HL-60 (cell line): ENCODE data around the gene PLA1A.

Experiments used
- DNase-seq, 2 experiments: peaks; one replicate each; pipeline ENCODE4 v3.0.0-alpha.2; 2010 to 2020; ENCODE audit warnings: low read depth in 1 of 2, low spot score in 1 of 2
- H3K27ac ChIP-seq: fragments of 250-450 bp; sonication (Bioruptor Pico); replicated peaks from 2 replicates; pipeline ENCODE4 v1.5.1; 2020; ENCODE audit warnings: mild to moderate bottlenecking, moderate library complexity
- H3K27me3 ChIP-seq: fragments of 250-450 bp; sonication (Bioruptor Pico); 2 replicates; pipeline ENCODE4 v1.5.1; 2021; ENCODE audit warnings: mild to moderate bottlenecking, moderate library complexity; ENCODE audit not compliant: insufficient read depth, poor library complexity, severe bottlenecking
- H3K4me3 ChIP-seq: replicated peaks from 2 replicates; pipeline ENCODE4 v1.5.1; 2011; ENCODE audit warnings: mild to moderate bottlenecking, control low read depth, low read length; ENCODE audit not compliant: insufficient read depth
- GABPA ChIP-seq: IDR thresholded peaks from 2 replicates; pipeline ENCODE4 v1.6.1; 2012; ENCODE audit warnings: low read depth
- POLR2AphosphoS5 ChIP-seq: IDR thresholded peaks from 2 replicates; pipeline ENCODE4 v1.6.1; 2012; ENCODE audit warnings: low read depth
- SPI1 ChIP-seq: IDR thresholded peaks from 2 replicates; pipeline ENCODE4 v1.6.1; 2012; ENCODE audit warnings: low read depth, mild to moderate bottlenecking, borderline replicate concordance
- TF ChIP-seq, protein P1 (sequence below): IDR thresholded peaks from 2 replicates; pipeline ENCODE4 v1.6.1; 2012; ENCODE audit warnings: low read depth; ENCODE audit not compliant: insufficient replicate concordance
- TF ChIP-seq, protein P2 (sequence below): IDR thresholded peaks from one replicate; pipeline ENCODE4 v1.5.1; 2011; ENCODE audit warnings: low read length, control low read depth, inconsistent platforms; ENCODE audit not compliant: insufficient read depth

PLA1A gene

DNA sequence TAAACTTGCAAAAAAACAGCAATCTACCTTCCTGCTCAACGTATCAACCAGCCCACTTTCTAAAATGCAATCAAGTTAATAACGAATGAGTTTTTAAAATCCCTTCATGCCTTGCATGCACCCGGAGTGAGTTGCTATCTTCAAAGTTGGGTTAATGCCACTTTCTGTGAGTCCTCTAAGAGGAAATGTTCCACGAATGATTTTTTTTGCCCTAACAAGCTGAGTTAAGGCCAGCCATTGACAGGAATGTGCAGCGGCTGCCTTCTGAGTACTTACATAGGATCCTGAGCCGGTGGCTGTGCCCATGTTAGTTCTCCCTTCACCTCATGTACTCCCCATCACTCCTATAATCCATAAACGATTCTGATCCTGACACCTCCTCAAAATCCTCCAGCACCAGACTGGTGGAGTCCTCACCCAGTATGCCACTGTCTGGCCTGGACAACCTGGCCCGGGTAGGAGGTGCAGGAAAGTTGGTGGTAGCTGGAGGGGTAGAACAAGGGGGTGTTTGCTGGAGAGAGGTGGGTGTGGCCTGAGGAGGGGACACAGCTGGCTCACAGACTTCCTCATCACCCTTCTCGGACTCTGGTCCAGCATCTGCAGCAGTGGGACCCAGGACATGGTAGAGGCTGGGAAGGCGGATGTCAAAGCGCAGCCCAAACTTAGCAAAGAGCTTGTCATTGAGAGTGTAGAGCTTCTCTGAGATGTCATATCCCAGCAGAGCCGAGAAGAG lies 50.3 kb downstream of the PLA1A start:
- DNase-seq = no peak
- Histone ChIP-seq H3K27ac (no peak overlapping the region), H3K27me3 (no peaks in the 10 kb centered on the region), H3K4me3 (no peak overlapping the region)
- TF ChIP-seq, protein P1, sequence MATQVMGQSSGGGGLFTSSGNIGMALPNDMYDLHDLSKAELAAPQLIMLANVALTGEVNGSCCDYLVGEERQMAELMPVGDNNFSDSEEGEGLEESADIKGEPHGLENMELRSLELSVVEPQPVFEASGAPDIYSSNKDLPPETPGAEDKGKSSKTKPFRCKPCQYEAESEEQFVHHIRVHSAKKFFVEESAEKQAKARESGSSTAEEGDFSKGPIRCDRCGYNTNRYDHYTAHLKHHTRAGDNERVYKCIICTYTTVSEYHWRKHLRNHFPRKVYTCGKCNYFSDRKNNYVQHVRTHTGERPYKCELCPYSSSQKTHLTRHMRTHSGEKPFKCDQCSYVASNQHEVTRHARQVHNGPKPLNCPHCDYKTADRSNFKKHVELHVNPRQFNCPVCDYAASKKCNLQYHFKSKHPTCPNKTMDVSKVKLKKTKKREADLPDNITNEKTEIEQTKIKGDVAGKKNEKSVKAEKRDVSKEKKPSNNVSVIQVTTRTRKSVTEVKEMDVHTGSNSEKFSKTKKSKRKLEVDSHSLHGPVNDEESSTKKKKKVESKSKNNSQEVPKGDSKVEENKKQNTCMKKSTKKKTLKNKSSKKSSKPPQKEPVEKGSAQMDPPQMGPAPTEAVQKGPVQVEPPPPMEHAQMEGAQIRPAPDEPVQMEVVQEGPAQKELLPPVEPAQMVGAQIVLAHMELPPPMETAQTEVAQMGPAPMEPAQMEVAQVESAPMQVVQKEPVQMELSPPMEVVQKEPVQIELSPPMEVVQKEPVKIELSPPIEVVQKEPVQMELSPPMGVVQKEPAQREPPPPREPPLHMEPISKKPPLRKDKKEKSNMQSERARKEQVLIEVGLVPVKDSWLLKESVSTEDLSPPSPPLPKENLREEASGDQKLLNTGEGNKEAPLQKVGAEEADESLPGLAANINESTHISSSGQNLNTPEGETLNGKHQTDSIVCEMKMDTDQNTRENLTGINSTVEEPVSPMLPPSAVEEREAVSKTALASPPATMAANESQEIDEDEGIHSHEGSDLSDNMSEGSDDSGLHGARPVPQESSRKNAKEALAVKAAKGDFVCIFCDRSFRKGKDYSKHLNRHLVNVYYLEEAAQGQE = no peak
- TF ChIP-seq, protein P2, sequence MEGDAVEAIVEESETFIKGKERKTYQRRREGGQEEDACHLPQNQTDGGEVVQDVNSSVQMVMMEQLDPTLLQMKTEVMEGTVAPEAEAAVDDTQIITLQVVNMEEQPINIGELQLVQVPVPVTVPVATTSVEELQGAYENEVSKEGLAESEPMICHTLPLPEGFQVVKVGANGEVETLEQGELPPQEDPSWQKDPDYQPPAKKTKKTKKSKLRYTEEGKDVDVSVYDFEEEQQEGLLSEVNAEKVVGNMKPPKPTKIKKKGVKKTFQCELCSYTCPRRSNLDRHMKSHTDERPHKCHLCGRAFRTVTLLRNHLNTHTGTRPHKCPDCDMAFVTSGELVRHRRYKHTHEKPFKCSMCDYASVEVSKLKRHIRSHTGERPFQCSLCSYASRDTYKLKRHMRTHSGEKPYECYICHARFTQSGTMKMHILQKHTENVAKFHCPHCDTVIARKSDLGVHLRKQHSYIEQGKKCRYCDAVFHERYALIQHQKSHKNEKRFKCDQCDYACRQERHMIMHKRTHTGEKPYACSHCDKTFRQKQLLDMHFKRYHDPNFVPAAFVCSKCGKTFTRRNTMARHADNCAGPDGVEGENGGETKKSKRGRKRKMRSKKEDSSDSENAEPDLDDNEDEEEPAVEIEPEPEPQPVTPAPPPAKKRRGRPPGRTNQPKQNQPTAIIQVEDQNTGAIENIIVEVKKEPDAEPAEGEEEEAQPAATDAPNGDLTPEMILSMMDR = no peak
- TF ChIP-seq GABPA (no peak), POLR2AphosphoS5 (no peak), SPI1 (no peak)

DNA sequence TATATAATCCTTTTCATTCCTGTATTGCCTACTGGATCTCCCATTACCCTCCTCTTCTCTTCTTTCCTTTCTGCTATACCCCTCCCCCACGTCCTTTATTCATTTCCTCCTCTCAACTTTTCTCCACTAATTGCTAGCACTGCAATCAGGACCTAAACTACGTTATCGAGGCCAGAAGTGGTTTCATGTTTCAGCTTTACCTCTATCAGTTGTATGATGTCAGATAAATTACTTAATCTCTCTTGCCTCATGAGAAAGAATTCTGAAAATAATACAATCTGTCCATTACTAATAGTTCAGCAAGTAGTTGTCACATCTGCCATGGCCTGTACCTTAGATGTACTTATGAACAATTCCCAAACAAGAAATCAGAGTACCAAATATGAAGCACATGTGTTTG lies 52.1 kb downstream of the PLA1A start:
- no peak for DNase-seq
- H3K27ac ChIP-seq = no peak overlapping the region
- TF ChIP-seq POLR2AphosphoS5 (no peak), SPI1 (no peak), GABPA (no peak)
- TF ChIP-seq, protein P1 = no peak
- H3K4me3 ChIP-seq = no peak overlapping the region
- no peaks in the 10 kb centered on the region for H3K27me3 ChIP-seq

DNA sequence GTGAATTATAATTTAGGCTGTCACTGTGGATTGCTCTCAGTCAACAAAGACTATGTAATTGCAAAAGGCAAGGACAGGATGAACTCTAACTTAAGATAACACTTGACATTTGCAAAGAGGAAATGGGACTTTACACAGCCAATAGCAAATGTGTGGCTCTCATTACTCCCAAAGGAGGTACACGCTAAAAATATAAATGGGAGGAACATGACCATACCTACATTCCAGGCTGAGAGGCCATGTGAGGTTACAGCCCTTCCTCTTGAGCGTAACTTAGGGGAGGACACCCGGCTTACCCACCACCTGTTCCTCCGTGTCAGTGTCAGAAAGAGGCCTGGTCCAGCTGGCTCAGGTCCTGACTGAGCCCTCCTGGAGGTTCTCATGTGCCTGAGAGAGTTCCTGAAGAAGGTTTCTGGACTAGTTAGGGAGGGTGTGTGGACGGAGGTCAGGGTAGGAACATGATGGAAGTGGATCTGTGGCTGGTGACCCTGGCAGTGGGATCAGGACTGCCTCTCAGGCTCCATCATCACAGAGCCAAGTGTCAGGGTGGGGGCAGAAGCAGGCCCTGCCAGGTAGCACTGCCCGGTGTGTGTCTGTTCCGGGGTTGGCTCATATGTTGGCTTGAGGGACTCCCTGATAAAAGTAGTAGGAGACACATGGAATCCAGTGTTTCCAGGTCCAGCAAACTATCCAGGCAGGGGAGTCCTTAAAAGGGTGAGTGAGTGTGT lies 54.8 kb downstream of the PLA1A start:
- H3K4me3 ChIP-seq = no peak overlapping the region
- TF ChIP-seq, protein P2 = no peak
- no peak for TF ChIP-seq SPI1
- no peak for TF ChIP-seq POLR2AphosphoS5
- TF ChIP-seq, protein P1 = no peak
- no peak for TF ChIP-seq GABPA
- no peak overlapping the region for H3K27ac ChIP-seq
- no peak for DNase-seq
- H3K27me3 ChIP-seq = no peaks in the 10 kb centered on the region
